Caco-2 (cell line): ENCODE results near the gene ZNF592. TPM values are rescaled to one million over a fixed set of nuclear protein-coding genes. Genes with fewer than 3 reads are reported as not detected.

ENCODE experiments used
- BruUV-seq: library from RNA; stranded (reverse); fragments of 400-500 nt; replicated peaks from 2 replicates; lab custom pipeline; 2021; lab: Mats Ljungman, UMichigan
- CTCF ChIA-PET: fragments of 300-600 bp; sonication (Branson Sonifier 250); formaldehyde crosslinking; loops from one replicate; lab custom pipeline; 2022; ENCODE audit warnings: antibody characterized with exemption; lab: Charles Lee
- POLR2A ChIA-PET: fragments of 300-600 bp; sonication (Branson Sonifier 250); formaldehyde crosslinking; loops from one replicate; lab custom pipeline; 2022; ENCODE audit warnings: antibody characterized with exemption; lab: Charles Lee
- DNase-seq, 2 experiments: peaks; one replicate each; pipeline versions ENCODE4 v3.0.0 to v3.0.0-alpha.2; 2020 to 2022
- H3K27me3 ChIP-seq: replicated peaks from 2 replicates; pipeline ENCODE4 v1.6.0; 2011; ENCODE audit warnings: low read length; ENCODE audit not compliant: control insufficient read depth, insufficient read depth
- H3K36me3 ChIP-seq: 2 replicates; pipeline ENCODE4 v1.5.1; 2011; ENCODE audit warnings: low read length; ENCODE audit not compliant: control insufficient read depth, insufficient read depth
- H3K4me1 ChIP-seq: fragments of 250-450 bp; sonication (Bioruptor Pico); 2 replicates; pipeline ENCODE4 v1.5.1; 2020; ENCODE audit warnings: mild to moderate bottlenecking
- H3K4me3 ChIP-seq: 2 replicates; pipeline ENCODE4 v1.5.1; 2011; ENCODE audit warnings: low read depth, mild to moderate bottlenecking, control low read depth, low read length
- H3K9me3 ChIP-seq: fragments of 250-450 bp; sonication (Bioruptor Pico); 2 replicates; pipeline ENCODE4 v1.5.1; 2020; ENCODE audit warnings: mild to moderate bottlenecking, moderate library complexity
- H3K27ac Mint-ChIP-seq: one replicate; pipeline ENCODE4 v1.8.0; 2022; ENCODE audit warnings: mixed read lengths; ENCODE audit not compliant: unreplicated experiment
- H3K27me3 Mint-ChIP-seq: one replicate; pipeline ENCODE4 v1.8.0; 2022; ENCODE audit warnings: mixed read lengths; ENCODE audit not compliant: insufficient read depth, unreplicated experiment
- H3K36me3 Mint-ChIP-seq: one replicate; pipeline ENCODE4 v1.8.0; 2022; ENCODE audit warnings: mild to moderate bottlenecking, mixed read lengths; ENCODE audit not compliant: insufficient read depth, unreplicated experiment
- H3K4me1 Mint-ChIP-seq: one replicate; pipeline ENCODE4 v1.8.0; 2022; ENCODE audit warnings: low read depth, mixed read lengths; ENCODE audit not compliant: unreplicated experiment
- H3K4me3 Mint-ChIP-seq: one replicate; pipeline ENCODE4 v1.8.0; 2022; ENCODE audit warnings: mild to moderate bottlenecking, moderate library complexity, mixed read lengths; ENCODE audit not compliant: unreplicated experiment
- H3K9me3 Mint-ChIP-seq: one replicate; pipeline ENCODE4 v1.8.0; 2022; ENCODE audit warnings: mixed read lengths; ENCODE audit not compliant: unreplicated experiment
- CTCF ChIP-seq, 2 experiments: fragments of 200-600 bp in 1 of 2; IDR thresholded peaks; 1 replicate in 1 of 2; 2 replicates in 1 of 2; pipeline versions ENCODE4 v1.5.1 to v1.8.0; 2011 to 2022; ENCODE audit warnings: antibody characterized with exemption in 1 of 2, control low read depth in 1 of 2, inconsistent platforms in 1 of 2, low read depth in 1 of 2, low read length in 1 of 2, mild to moderate bottlenecking in 1 of 2, moderate library complexity in 1 of 2; ENCODE audit not compliant: insufficient read depth in 1 of 2, severe bottlenecking in 1 of 2, unreplicated experiment in 1 of 2
- intact Hi-C: fragments of 100-400 bp; cut with micrococcal nuclease; formaldehyde crosslinking; loops from one replicate; pipeline ENCODE4 v1.10.0; 2022; ENCODE audit not compliant: unreplicated experiment
- total RNA-seq: library from RNA; stranded (reverse); gene quantifications from 2 replicates; pipeline ENCODE4 v1.2.3, GENCODE V29; 2022

Gene ZNF592
- total RNA-seq, 1 experiment from 2014 or later = 30.6 TPM

DNA sequence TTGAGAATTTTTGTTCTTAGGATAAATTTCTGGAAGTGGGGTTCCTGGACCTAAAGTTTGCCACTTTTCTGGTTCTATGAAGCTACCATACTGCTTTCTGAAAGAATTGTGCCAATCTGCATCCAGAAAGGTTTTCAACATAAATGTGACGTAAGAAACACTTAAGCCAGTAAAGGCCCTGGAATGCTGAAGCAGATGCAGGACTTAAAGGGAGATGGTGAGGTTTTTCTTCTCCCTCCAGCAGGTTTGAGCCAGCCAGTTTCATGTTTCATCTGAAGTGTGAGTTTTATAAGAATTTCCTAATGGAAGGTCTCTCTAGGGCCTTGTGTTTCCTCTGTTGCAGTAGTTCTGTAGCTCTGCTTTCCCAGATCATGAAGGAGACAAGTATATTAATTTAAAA lies 33.1 kb downstream of the ZNF592 start:
- Histone ChIP-seq H3K9me3 (no peaks in the 10 kb centered on the region), H3K4me3 (no peak overlapping the region), H3K27me3 (no peaks in the 10 kb centered on the region), H3K36me3 (no peaks in the 10 kb centered on the region; the same call in 1 of the 2 replicates), H3K4me1 (no peaks in the 10 kb centered on the region)
- Mint-ChIP-seq H3K4me3 (no peak overlapping the region), H3K4me1 (peaks cover 7% of the 10 kb centered on the region), H3K27me3 (no peaks in the 10 kb centered on the region), H3K27ac (no peak overlapping the region), H3K9me3 (no peaks in the 10 kb centered on the region), H3K36me3 (peaks cover 55% of the 10 kb centered on the region)
- BruUV-seq = no TSS peak
- no peak for TF ChIP-seq CTCF (IDR thresholded peaks at IDR 0.05; ENCODE audit: insufficient read depth in 1 of 2, low read depth in 1 of 2, low read length in 1 of 2, severe bottlenecking in 1 of 2, unreplicated experiment in 1 of 2)
- intact Hi-C loops = no loop called here
- POLR2A ChIA-PET = no interaction called here
- no peak for DNase-seq
- CTCF ChIA-PET = no interaction called here

- no peaks in the 10 kb centered on the region for H3K27me3 Mint-ChIP-seq
- H3K4me3 ChIP-seq = no peak overlapping the region
- H3K9me3 ChIP-seq = no peaks in the 10 kb centered on the region
- TF ChIP-seq CTCF (IDR thresholded peaks at IDR 0.05; ENCODE audit: insufficient read depth in 1 of 2, low read depth in 1 of 2, low read length in 1 of 2, severe bottlenecking in 1 of 2, unreplicated experiment in 1 of 2) = no peak
- no peaks in the 10 kb centered on the region; the same call in 1 of the 2 replicates for H3K36me3 ChIP-seq
- intact Hi-C loops = no loop called here
- no peak for DNase-seq
- H3K27ac Mint-ChIP-seq = no peak overlapping the region
- no peak overlapping the region for H3K4me3 Mint-ChIP-seq
- BruUV-seq = no TSS peak
- H3K27me3 ChIP-seq = no peaks in the 10 kb centered on the region
- POLR2A ChIA-PET = no interaction called here
- H3K4me1 ChIP-seq = no peaks in the 10 kb centered on the region
- H3K36me3 Mint-ChIP-seq = peaks cover 60% of the 10 kb centered on the region
- H3K9me3 Mint-ChIP-seq = no peaks in the 10 kb centered on the region
- CTCF ChIA-PET = no interaction called here
- peaks cover 7% of the 10 kb centered on the region for H3K4me1 Mint-ChIP-seq
Observed at GRCh38 chr15:84782346-84782745, 34.0 kb downstream of the ZNF592 start.

GRCh38 chr15:84783493-84784251 lies 35.3 kb downstream of the ZNF592 start:
- no peak overlapping the region for H3K4me3 ChIP-seq
- intact Hi-C loops = no loop called here
- POLR2A ChIA-PET = no interaction called here
- H3K9me3 ChIP-seq = no peaks in the 10 kb centered on the region
- no peaks in the 10 kb centered on the region for H3K9me3 Mint-ChIP-seq
- H3K27me3 Mint-ChIP-seq = no peaks in the 10 kb centered on the region
- DNase-seq = no peak
- H3K4me1 ChIP-seq = no peaks in the 10 kb centered on the region
- H3K4me1 Mint-ChIP-seq = peaks cover 7% of the 10 kb centered on the region
- no peaks in the 10 kb centered on the region; the same call in 1 of the 2 replicates for H3K36me3 ChIP-seq
- BruUV-seq = no TSS peak
- no peak for TF ChIP-seq CTCF (IDR thresholded peaks at IDR 0.05; ENCODE audit: insufficient read depth in 1 of 2, low read depth in 1 of 2, low read length in 1 of 2, severe bottlenecking in 1 of 2, unreplicated experiment in 1 of 2)
- peaks cover 59% of the 10 kb centered on the region for H3K36me3 Mint-ChIP-seq
- no peaks in the 10 kb centered on the region for H3K27me3 ChIP-seq
- H3K27ac Mint-ChIP-seq = peak overlapping the region; percentile 22
- CTCF ChIA-PET = no interaction called here
- no peak overlapping the region for H3K4me3 Mint-ChIP-seq
